Stimulated activated CD4-positive, alpha-beta T cell treated with anti-CD3 and anti-CD28 coated beads, Interleukin-15, amount 100 ng/mL, for 1 hour (primary cell): ENCODE measurements around the gene TIAL1.
"Not testable (repeated sequence)": the region's sequence is repeated elsewhere in the genome, so short reads cannot be mapped to it uniquely, and the experiment has no call there.

Experiments
- DNase-seq, 2 donors: peaks; one replicate each; pipeline ENCODE4 v3.0.0-alpha.2; 2020; ENCODE audit warnings: low read depth in 1 of 2, low spot score in 1 of 2

Gene TIAL1, protein sequence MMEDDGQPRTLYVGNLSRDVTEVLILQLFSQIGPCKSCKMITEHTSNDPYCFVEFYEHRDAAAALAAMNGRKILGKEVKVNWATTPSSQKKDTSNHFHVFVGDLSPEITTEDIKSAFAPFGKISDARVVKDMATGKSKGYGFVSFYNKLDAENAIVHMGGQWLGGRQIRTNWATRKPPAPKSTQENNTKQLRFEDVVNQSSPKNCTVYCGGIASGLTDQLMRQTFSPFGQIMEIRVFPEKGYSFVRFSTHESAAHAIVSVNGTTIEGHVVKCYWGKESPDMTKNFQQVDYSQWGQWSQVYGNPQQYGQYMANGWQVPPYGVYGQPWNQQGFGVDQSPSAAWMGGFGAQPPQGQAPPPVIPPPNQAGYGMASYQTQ

GRCh38 chr10:119596537-119597404 lies at the start of gene TIAL1:
TIAL1 (minus strand) TSS chr10:119596964; CDS start chr10:119596465, 499 bp downstream.
- DNase-seq, result peak; percentile 80 to 85

- DNase-seq, result no peak
These were observed 48.2 kb upstream of the TIAL1 start for GRCh38 chr10:119644994-119645393.

DNA sequence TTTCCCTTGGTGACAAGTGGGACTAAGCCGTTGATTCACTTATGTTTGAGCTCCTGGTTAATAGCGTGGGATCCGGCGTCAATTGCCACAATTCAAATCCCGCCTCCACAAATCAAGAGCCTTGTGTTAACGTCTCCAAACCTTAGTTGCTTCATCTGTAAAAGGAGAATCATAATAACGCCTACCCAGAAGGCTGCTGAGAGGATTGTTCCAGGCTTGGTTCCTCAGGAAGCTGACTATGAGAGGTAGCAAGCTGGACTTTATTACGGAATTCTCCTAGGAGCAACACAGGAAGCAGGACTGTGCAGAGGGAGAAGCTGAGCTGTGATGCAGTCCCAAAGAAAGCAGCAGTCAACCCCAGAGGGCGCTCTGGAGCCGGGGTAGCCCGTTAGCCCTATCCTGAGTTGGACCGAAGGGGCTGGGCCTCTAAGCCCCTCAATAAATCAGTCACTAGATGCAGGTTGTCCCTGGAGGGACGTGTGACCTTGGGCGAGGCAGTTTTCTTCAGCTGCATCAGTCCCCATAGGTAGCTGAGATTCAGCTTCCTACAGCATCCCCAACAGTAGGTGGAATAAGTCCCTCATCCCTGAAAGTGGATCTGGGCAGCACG lies 47.5 kb upstream of the TIAL1 start:
- no peak for DNase-seq

DNA sequence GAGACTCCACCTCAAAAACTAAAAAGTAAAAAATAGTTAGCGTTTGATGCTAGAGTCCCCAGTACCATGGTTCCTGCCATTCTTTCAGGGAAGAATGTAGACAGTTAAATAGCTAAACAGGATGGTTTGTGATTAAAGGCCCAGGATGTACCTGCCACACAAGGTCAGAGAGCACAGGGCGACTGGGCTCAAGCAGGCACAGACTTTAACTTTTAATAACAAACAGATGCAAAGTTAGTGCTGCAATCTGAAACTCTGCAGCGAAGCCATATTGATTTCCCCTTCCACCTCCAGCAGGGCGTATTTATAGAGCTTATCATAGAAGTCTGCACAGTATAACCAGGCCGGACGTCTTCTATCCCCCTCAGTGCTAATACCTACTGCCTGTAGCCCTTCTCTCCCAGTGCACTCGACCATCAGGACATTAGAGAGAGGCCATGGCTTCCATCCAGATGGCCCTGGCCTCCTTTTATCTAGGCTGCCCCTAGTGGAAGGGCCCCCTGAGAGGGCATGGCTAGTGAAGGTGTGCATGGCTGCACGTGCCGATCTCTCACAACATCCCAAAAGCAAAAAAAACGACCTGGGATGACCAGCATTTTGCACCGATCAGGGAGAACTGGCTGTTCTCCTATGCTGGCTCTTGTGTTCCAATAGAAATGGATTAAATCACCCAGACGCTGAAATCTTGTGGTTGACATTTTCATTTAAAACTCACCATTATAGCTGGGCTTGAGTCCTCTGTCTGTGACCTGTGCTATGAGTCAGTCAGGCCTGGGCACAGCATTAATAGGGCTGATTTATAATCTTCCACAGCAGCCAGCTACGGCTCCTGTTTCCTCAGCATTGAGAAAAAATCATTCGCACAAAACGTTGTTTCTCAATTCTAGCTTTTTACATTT lies 46.8 kb upstream of the TIAL1 start:
- DNase-seq, result no peak

GRCh38 chr10:119642556-119643111 lies 45.9 kb upstream of the TIAL1 start:
- DNase-seq, result no peak

- no peak for DNase-seq
These were observed 44.2 kb upstream of the TIAL1 start for GRCh38 chr10:119640875-119641526.

DNA sequence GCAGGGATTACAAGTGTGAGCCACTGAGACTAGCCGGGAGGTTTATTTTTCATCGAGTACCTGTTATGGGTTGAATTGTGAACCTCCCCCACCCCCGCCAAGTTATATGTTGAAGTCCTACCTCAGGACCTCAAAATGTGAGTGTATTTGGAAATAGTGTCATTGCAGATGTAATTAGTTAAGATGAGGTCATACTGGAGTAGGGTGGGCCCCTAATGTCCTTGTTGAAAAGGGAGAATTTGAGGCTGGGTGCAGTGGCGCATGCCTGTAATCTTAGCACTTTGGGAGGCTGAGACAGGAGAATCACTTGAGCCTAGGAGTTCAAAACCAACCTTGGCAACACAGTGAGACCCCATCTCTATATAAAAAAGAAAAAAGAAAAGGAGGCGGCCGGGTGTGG lies 43.6 kb upstream of the TIAL1 start:
- no peak for DNase-seq

DNA sequence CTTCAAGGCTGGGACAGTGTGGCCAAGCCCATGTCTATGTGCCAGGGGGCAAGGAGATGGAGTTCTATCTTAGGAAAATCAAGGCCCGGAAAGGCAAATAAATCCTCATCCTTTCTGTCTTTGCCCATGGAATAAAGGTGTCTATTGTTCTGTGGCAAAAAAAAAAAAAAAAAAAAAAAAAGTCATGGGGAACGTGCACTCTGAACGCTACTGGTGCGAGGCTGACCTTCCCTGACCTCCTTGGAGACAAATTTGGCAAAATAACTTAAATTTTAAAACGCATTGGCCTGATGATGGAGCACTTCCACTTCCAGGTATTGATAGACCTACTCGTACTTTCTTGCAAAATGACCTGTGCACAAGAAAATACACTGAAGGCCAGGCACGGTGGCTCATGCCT lies 42.2 kb upstream of the TIAL1 start:
- DNase-seq, result no peak

- no peak for DNase-seq
These were observed 40.9 kb upstream of the TIAL1 start for GRCh38 chr10:119637631-119638030.

DNA sequence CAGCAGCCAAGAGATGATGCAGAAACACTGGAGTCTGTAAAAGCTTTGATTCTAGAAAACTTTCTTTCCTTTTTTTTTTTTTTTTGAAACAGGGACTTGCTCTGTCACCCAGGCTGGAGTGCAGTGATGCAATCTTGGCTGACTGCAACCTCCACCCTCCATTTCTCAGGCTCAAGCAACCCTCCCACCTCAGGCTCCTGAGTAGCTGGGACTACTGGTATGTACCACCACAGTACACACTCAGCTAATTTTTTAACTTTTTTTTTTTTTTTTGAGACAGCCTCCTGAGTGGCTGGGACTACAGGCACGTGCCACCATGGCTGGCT lies 37.4 kb upstream of the TIAL1 start:
- no peak for DNase-seq

DNA sequence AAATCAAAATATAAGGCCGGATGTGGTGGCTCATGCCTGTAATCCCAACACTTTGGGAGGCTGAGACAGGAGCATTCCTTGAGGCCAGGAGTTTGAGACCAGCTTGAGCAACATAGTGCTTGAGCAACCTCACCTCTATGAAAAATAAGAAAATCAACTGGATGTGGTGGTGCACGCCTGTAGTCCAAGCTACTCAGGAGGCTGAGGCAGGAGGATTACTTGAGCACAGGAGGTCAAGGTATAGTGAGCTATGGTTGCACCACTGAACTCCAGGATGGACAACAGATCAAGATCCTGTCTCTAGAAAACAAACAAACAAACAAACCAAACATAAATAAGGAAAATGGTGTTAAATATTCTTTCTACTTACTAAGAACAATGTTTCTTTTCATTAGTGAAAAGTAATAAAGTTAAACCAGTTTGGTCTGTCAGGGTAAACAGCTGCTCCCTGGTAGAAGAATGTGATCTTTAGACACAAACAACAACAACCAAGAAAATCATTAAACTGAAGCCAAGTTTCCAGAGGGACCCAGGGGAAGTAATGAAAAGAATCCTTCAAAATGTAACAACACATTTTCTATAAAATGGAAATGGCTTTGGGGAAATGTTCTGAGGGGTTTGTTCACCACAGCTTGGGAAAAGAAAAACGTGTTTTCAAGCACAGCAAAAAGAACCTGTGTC lies 36.9 kb upstream of the TIAL1 start:
- no peak for DNase-seq

GRCh38 chr10:119630300-119630699 lies 33.5 kb upstream of the TIAL1 start:
- no peak for DNase-seq

GRCh38 chr10:119625570-119626280 lies 29.0 kb upstream of the TIAL1 start:
- no peak for DNase-seq

DNA sequence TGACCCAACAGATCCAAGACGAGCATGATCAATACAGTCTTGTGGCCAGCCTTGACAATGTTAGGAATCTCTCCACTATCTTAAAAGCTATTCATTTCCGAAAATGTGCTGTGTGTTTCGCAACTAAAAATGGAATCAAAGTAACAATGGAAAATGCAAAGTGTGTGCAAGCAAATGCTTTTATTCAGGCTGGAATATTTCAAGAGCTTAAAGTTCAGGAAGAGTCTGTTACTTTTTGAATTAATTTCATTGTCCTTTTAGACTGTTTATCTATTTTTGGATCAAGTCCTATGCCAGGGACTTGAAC lies 24.3 kb upstream of the TIAL1 start:
- DNase-seq, result no peak

DNA sequence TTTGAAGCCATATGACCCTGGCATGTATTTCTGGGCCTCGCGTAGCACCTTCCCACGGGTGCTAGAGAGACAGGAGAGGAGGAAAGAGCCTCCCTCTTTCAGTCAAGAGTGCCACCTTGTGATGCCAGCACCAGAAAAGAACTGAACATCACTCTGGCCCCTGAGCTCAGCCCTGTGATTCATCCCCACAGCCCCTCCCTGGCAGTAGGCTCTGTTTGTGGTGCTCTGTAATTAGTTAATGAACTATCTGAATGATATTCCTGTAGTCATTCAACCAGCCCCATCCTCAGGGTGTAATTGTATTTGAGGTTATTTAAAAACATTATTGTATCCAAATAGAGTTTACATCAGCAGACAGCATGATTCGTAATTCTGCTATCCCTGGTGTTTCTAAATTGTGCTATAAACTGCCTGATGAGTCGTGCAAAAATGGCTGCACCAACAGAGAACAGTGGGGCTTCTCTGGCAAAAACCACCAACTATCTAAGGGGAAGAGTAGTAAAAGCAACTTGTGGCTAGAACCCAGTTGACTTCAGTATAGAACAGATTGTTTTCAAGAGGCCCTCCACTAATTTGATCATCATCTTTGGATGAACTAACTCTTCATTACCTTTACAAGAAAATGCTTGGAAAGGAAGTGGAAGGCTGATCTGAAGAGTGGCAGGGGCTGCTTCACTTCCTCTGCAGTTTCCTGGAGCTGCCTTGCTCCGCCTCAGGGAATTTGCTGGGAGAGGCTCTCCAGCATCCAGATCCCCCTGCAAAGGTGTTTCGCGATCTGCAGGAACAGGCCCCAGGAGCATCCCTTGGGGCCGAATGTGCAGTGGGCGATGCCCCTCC lies 23.7 kb upstream of the TIAL1 start:
- no peak for DNase-seq

- not testable (repeated sequence) for DNase-seq
These were observed 23.0 kb upstream of the TIAL1 start for GRCh38 chr10:119619811-119620210.

- DNase-seq, result no peak
These were observed 22.5 kb upstream of the TIAL1 start for GRCh38 chr10:119619215-119619614.

- no peak for DNase-seq
These were observed 20.3 kb upstream of the TIAL1 start for GRCh38 chr10:119616882-119617570.
